HG03565 (cell line): ENCODE measurements around the gene COL8A2.

Experiments used
- ATAC-seq: cut with Tn5 transposase; IDR thresholded peaks from one replicate; pipeline ENCODE4 v1.9.1; 2021; ENCODE audit warnings: mild to moderate bottlenecking, moderate library complexity; ENCODE audit not compliant: unreplicated experiment

COL8A2 gene

GRCh38 chr1:36070349-36070748 lies 54.7 kb downstream of the COL8A2 start:
- ATAC-seq, result no peak

GRCh38 chr1:36068866-36069265 lies 56.2 kb downstream of the COL8A2 start:
- no peak for ATAC-seq

- no peak for ATAC-seq
These were observed 57.2 kb downstream of the COL8A2 start for GRCh38 chr1:36067871-36068270.

- no peak for ATAC-seq
These were observed 62.7 kb downstream of the COL8A2 start for GRCh38 chr1:36062315-36062714.

- no peak for ATAC-seq
These were observed 69.3 kb downstream of the COL8A2 start for GRCh38 chr1:36055706-36056105.

- ATAC-seq, result no peak
These were observed 71.0 kb downstream of the COL8A2 start for GRCh38 chr1:36053978-36054377.

- no peak for ATAC-seq
These were observed 73.2 kb downstream of the COL8A2 start for GRCh38 chr1:36051821-36052220.
